ENCODE results near the gene DNAH1. TPM values are rescaled to one million over a fixed set of nuclear protein-coding genes. Genes with fewer than 3 reads are reported as not detected.
A peak's percentile ranks its signal among the peaks of the same experiment; 100 is the strongest.
"Not testable (repeated sequence)": the region's sequence is repeated elsewhere in the genome, so short reads cannot be mapped to it uniquely, and the experiment has no call there.

The DNAH1 gene
- total and polyA plus RNA-seq, 7 donors, result 1.2 to 8.6 (median 4.6) TPM

DNA sequence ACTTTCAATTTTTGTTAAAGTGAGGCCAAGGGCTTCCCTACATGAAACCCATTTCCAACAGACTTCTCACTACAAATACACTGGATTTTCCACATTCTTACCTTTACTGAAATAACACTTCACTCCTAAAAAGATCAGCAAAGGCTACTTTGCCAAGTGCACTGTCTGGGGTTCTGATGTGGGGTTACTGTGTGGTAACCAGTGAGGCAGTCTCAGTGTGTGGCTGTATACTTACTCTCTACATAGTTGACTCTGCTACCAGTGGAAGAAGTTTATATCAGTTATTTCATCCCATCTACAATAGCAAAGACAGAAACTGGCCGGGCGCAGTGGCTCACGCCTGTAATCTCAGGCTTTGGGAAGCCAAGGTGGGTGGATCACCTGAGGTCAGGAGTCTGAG, 43.3 kb upstream of the DNAH1 start:
- no peaks in the 10 kb centered on the region for H3K9me3 ChIP-seq
- DNase-seq, result no peak
- H3K27ac ChIP-seq, result peak overlapping the region in 3 of 4 donors; percentile 29 to 63 (median 53)
- WGBS, 2 donors, result 56 to 91% methylated on average over 3 of the region's 3 CpGs
- H3K27me3 ChIP-seq, result no peaks in the 10 kb centered on the region
- H3K4me1 ChIP-seq, result peaks cover 0 to 82% (median 80%) of the 10 kb centered on the region in 4 donors
- intact Hi-C loops (cut with DNase I), result loop anchor here (10.0 kb wide), 1 partner anchor 412 kb away; the partner anchor contains the start of genes GNL3 and PBRM1
- peaks cover 0 to 30% (median 19%) of the 10 kb centered on the region in 4 donors for H3K36me3 ChIP-seq
- H3K4me3 ChIP-seq, result no peak overlapping the region
- TF ChIP-seq, protein P1, sequence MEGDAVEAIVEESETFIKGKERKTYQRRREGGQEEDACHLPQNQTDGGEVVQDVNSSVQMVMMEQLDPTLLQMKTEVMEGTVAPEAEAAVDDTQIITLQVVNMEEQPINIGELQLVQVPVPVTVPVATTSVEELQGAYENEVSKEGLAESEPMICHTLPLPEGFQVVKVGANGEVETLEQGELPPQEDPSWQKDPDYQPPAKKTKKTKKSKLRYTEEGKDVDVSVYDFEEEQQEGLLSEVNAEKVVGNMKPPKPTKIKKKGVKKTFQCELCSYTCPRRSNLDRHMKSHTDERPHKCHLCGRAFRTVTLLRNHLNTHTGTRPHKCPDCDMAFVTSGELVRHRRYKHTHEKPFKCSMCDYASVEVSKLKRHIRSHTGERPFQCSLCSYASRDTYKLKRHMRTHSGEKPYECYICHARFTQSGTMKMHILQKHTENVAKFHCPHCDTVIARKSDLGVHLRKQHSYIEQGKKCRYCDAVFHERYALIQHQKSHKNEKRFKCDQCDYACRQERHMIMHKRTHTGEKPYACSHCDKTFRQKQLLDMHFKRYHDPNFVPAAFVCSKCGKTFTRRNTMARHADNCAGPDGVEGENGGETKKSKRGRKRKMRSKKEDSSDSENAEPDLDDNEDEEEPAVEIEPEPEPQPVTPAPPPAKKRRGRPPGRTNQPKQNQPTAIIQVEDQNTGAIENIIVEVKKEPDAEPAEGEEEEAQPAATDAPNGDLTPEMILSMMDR (IDR thresholded peaks at IDR 0.05), result no peak

DNA sequence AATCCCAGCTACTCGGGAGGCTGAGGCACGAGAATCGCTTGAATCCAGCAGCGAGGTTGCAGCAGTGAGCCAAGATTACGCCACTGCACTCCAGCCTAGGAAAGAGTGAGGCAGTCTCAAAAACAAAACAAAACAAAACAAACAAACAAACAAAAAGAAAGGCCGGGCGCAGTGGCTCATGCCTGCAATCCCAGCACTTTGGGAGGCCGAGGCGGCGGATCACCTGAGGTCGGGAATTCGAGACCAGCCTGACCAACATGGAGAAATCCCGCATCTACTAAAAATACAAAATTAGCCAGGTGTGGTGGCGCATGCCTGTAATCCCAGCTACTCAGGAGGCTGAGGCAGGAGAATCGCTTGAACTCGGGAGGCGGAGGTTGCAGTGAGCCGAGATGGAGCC, 41.3 kb upstream of the DNAH1 start:
- DNase-seq, H3K27me3 ChIP-seq, H3K4me3 ChIP-seq, H3K9me3 ChIP-seq: not testable (repeated sequence)
- H3K36me3 ChIP-seq, result peaks cover 0 to 11% (median 3%) of the 10 kb centered on the region in 4 donors
- peak overlapping the region; percentile 94 to 99 (median 96) for H3K27ac ChIP-seq
- peaks cover 0 to 79% (median 79%) of the 10 kb centered on the region in 4 donors for H3K4me1 ChIP-seq
- intact Hi-C loops (cut with DNase I), result loop anchor here (10.0 kb wide), 1 partner anchor 410 kb away; the partner anchor contains the start of genes GNL3 and PBRM1
- 89 to 90% methylated on average over 18 of the region's 18 CpGs for WGBS, 2 donors

DNA sequence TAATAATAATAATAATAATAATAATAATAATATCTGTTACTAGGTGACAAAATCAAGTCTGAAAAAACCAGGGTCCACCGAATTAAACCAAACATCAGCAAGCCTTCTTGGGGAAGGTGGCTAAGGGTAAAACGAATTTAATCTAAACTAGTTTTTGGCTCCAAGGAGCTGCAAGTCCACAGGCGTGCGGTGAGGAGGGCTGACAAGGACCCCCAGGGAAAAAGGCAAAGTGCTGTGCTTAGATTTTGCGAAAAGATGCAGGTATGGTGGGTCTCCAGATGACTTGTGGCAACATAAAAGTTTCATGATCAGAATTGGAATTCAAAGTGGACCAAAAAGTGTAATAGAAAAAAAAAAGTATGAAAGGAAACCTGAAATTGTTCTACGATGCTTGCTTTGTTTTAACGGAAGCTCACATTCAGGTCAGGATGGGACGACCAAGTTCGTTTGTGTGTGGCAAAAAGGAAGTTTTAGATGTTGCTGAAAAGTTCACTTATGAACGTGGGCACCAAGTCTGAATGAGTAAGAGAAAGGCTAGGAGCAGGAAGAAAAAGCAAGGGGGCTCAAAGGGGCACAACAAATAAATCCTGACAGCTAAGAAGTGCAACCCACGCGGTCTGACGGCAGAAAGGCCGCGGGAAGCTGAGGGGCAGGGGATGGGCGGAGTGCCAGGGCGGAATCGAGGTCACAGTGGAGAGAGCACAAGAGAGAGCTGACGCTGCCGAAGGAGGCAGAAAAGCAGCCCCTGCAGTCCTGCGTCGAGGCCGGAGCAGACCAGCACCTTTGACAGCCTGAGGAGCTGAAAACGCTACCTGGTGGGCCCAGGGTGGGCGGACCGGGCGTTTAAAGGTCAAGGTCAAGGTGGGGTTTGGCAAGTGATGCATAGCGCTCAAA, 38.8 kb upstream of the DNAH1 start:
- TF ChIP-seq POLR2AphosphoS5 (IDR thresholded peaks at IDR 0.05) (peak; percentile 27 to 80 (median 71)), POLR2A (IDR thresholded peaks at IDR 0.05) (peak in 1 of 2 donors; percentile 43)
- TF ChIP-seq, protein P1 (IDR thresholded peaks at IDR 0.05), result no peak
- peak overlapping the region; percentile 61 to 89 (median 83) for H3K4me3 ChIP-seq
- peaks cover 0 to 13% (median 3%) of the 10 kb centered on the region in 4 donors for H3K36me3 ChIP-seq
- H3K4me1 ChIP-seq, result peaks cover 0 to 63% (median 61%) of the 10 kb centered on the region in 4 donors
- H3K9me3 ChIP-seq, result no peaks in the 10 kb centered on the region
- H3K27ac ChIP-seq, result peak overlapping the region; percentile 94 to 99 (median 96)
- peak; percentile 90 for DNase-seq
- H3K27me3 ChIP-seq, result no peaks in the 10 kb centered on the region
- 0 to 1% methylated on average over 28 of the region's 28 CpGs for WGBS, 2 donors
- intact Hi-C loops (cut with DNase I), result loop anchor here (10.0 kb wide), 1 partner anchor 407 kb away; the partner anchor contains the start of genes GNL3 and PBRM1

DNA sequence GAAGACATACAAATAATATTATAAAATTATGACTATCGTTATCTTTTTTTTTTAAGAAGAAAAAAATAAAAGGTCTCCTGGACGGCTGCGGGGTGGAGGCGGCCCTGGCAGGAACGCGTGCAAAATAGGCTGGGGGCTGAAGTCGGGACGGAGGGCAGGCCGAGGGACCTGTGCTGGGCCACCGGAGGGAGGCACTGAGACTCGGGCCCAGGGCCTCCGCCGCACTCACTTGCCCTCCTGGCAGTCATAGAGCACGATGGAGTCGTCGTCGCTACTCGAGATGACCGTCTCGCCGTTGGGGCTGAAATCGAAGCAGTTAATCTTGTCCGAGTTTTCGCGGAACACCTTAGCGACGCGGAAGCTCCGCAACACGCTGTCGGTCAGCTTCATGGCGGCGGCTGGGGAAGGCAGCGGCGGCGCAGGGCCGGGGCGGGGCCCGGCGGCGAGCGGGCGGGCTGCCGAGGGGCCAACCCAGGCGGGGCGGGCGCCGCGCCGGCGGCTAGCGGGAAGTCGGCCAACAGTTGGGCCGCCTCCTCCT, 38.1 kb upstream of the DNAH1 start:
- peak overlapping the region; percentile 61 to 89 (median 83) for H3K4me3 ChIP-seq
- peak overlapping the region; percentile 94 to 99 (median 96) for H3K27ac ChIP-seq
- no peaks in the 10 kb centered on the region for H3K27me3 ChIP-seq
- intact Hi-C loops (cut with DNase I), result loop anchor here (2.0 to 10.0 kb wide), 2 partner anchors 39 to 407 kb away; partner anchors contain the start of genes GNL3, PBRM1 and TWF2
- TF ChIP-seq EP300 (IDR thresholded peaks at IDR 0.05), result no peak
- peak in 1 of 4 donors; percentile 4 for TF ChIP-seq POLR2AphosphoS5 (IDR thresholded peaks at IDR 0.05)
- no peak for TF ChIP-seq POLR2A (IDR thresholded peaks at IDR 0.05)
- TF ChIP-seq, protein P1 (IDR thresholded peaks at IDR 0.05), result peak in 3 of 4 experiments; percentile 23 to 49 (median 45)
- peaks cover 0 to 9% (median 1%) of the 10 kb centered on the region in 4 donors for H3K36me3 ChIP-seq
- DNase-seq, result peak; percentile 83
- WGBS, 2 donors, result 0% methylated on average over 54 of the region's 54 CpGs
- peaks cover 0 to 56% (median 53%) of the 10 kb centered on the region in 4 donors for H3K4me1 ChIP-seq
- no peaks in the 10 kb centered on the region for H3K9me3 ChIP-seq
